ENCODE measurements around the gene INTS11.
"Not testable (repeated sequence)": the region's sequence is repeated elsewhere in the genome, so short reads cannot be mapped to it uniquely, and the experiment has no call there.

INTS11 gene

GRCh38 chr1:1329304-1330210, 5.1 kb upstream of the INTS11 start:
- no peak for DNase-seq

DNA sequence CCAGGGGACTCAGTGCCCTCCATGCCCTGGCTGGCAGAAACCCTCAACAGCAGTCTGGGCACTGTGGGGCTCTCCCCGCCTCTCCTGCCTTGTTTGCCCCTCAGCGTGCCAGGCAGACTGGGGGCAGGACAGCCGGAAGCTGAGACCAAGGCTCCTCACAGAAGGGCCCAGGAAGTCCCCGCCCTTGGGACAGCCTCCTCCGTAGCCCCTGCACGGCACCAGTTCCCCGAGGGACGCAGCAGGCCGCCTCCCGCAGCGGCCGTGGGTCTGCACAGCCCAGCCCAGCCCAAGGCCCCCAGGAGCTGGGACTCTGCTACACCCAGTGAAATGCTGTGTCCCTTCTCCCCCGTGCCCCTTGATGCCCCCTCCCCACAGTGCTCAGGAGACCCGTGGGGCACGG, 3.8 kb upstream of the INTS11 start:
- no peak for DNase-seq

GRCh38 chr1:1327291-1327690, 2.8 kb upstream of the INTS11 start:
- no peak for DNase-seq

GRCh38 chr1:1326075-1326605, 1.7 kb upstream of the INTS11 start:
- DNase-seq: no peak

- no peak for DNase-seq
Measured at GRCh38 chr1:1325288-1326074, 1.0 kb upstream of the INTS11 start.

DNA sequence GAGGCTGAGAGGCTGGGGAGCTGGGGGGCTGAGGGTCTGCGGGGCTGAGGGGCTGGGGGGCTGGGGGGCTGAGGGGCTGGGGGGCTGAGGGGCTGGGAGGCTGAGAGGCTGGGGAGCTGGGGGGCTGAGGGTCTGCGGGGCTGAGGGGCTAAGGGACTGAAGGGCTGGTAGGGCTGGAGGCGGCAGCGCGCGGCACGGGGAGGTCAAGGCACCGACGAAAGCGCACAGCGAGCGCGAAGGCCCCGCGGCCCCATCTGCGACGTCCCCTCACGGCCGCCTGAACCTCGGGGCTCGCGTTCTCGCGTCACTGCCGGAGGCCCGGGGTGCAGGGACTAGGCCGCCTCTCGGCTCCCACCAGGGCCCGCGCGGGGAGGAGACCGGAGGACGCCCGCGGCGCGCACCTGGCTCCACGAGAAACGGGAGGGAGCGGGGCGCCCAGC, 356 bp downstream of the INTS11 start:
- no peak for DNase-seq

- no peak for DNase-seq
Measured at GRCh38 chr1:1322952-1323351, 1.5 kb downstream of the INTS11 start.

GRCh38 chr1:1322418-1322817, 2.0 kb downstream of the INTS11 start:
- DNase-seq: no peak

DNA sequence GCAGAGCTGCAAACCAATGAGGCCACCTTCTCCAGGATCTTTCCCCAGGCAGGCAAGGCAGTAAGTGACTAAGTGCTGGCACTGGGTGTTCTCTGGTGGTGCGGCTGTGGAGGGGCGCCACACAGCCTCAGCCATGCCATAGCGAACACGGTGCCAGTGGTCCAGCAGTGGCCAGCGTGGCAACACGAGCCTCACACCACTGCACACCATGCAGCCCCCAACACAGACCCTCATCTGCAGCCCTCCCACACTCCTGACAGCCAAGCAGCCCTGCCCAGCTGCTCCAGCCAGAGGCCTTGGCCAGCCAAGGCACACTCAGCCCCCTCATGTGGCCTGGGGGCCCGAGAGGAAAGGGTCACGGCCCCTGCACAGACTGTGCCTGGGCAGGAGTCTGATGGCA, 3.0 kb downstream of the INTS11 start:
- DNase-seq: no peak

DNA sequence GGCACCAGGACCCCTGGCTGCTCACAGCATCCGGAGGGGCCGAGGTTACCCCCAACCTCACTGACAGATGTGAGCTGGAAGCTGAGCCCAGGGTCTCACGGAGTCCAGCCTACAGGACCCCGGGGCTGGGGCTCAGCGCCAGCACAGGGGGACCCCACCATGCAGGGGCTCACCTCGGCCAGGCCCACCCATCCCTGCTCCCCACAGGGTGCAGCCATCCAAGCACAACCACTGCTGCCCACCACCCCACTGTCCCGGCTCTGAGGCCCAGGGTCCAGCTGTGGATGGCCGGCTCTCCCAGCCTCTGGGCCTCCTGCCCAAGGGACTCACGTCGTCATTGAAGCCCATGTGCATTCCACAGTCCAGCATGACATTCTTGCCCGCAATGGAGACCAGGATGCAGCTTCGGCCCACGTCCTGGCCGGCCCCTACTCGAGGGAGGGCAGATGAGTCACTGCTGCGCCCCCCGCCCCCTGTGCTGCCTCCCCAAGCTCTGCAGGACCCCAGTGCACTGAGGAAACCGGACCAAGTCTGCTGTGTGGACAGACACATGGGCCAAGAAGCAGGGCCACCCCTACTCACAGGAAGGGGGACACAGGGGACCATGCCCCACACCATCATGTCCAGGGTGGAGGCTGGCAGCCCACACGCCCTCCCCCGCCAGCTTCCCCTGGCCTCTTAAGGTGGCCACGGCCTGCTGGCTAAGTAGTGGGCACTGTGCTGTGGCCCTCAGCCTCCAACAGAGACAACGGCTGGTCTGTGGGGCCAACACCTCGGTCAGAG, 3.6 kb downstream of the INTS11 start:
- DNase-seq: no peak

DNA sequence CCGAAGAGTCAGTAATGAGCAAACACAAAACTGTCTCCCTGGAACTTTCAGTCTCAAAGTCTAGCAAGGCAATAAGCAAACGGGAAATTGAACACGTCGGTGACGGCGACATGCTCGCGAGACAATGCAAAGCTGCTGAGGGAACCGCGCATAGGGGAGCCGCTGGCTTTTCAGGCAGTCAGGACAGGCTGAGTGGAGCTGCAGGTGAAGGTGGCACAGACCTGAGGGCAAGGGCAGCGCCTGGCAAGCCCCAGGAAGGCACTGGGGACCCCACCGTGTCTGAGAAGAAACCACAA, 4.9 kb downstream of the INTS11 start:
- DNase-seq: no peak

- no peak for DNase-seq
Measured at GRCh38 chr1:1318777-1319645, 5.4 kb downstream of the INTS11 start.

DNA sequence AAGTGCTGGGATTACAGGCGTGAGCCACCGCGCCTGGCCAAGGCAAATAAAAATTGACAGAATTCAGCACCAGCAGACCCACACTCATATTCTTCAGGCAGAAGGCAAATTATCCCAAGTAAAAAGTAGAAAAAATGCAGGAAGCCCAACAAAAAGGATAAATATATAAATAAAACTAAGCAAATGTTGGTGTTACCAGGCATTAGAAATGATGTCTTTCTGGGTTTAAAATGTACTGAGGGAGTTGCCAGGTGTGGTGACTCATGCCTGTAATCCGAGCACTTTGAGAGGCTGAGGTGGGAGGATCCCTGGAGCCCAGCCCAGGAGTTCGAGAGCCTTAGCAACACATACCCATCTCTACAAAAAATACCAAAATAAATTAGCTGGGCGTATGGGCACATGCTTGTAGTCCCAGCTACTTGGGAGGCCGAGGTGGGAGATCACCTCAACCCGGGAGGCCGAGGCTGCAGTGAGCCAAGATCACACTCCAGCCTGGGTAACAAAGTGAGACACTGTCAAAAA, 6.3 kb downstream of the INTS11 start:
- peak; percentile 49 for DNase-seq

DNA sequence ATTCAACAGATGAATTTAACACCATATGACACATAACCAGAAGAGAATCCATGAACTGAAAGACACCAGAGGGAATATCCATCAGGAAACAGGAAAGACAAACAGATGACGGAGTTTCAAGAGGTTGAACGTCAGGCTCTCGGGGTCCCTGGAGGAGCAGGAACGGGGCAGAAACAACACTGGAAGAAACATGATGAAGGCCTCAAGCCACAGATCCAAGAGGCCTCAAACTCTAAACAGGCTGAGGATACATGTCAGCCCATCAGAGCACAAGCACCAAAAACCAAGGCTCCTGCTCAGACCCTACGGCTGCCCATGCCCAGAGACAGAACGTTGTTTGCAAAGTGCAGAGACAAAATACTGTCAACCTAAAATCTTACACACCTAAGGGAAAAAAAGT, 7.0 kb downstream of the INTS11 start:
- no peak for DNase-seq

DNA sequence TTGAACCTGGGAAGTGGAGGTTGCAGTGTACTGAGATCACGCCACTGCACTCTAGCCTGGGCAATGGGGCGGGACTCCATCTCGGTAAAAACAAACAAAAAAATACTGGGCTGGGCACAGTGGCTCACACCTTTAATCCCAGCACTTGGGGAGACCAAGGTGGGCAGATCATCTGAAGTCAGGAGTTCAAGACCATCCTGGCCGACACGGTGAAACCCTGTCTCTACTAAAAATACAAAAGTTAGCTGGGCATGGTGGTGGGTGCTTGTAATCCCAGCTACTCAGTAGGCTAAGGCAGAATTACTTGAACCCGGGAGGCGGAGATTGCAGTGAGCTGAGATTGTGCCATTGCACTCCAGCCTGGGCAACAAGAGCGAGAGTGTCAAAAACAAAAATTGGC, 8.3 kb downstream of the INTS11 start:
- DNase-seq: not testable (repeated sequence)

GRCh38 chr1:1315435-1315954, 9.0 kb downstream of the INTS11 start:
- no peak for DNase-seq

DNA sequence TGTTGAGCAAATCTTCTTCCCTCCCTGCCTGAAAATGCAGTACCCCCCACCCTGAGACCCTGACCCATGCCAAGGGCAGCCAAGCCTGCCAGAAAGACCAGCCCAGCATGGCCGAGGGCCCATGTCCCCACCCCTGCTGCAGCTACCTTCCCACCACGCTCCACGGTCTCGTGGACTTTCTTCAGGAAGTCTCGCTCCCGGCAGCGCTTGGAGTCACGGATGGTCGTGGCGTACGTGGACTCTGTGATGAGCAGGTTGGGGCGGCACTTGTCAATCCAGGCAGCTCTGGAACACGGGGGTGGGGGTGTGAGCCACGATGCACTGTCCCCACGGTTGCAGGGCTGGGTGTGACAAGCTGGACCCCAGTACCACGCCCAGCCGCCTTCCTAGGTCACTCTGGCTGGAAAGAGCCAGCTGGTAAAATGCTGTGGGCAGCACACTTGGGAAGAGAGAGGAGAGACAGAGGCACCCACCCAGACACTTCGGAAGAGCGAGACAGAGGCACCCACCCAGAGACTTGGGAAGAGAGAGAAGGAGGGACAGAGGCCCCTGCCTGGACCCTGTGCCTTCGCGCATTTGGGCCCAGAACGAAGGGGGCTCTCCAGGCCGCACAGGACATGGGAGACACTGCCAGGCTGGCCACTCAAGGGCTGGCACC, 9.7 kb downstream of the INTS11 start:
- DNase-seq: no peak

GRCh38 chr1:1314237-1314586, 10.2 kb downstream of the INTS11 start:
- no peak for DNase-seq

GRCh38 chr1:1313500-1314236, 10.8 kb downstream of the INTS11 start:
- no peak for DNase-seq
